ENCODE data around the gene SPESP1.
"Not testable (repeated sequence)": the region's sequence is repeated elsewhere in the genome, so short reads cannot be mapped to it uniquely, and the experiment has no call there.

Gene SPESP1

GRCh38 chr15:68966996-68967395 is 36.7 kb downstream of the SPESP1 start:
- no peak for DNase-seq

- no peak for DNase-seq
Observed at GRCh38 chr15:68967948-68968347, 37.6 kb downstream of the SPESP1 start.

- no peak for DNase-seq
Observed at GRCh38 chr15:68969298-68969697, 39.0 kb downstream of the SPESP1 start.

GRCh38 chr15:68972201-68973065 is 42.1 kb downstream of the SPESP1 start:
- DNase-seq, result no peak

GRCh38 chr15:68975651-68976160 is 45.4 kb downstream of the SPESP1 start:
- not testable (repeated sequence) for DNase-seq

GRCh38 chr15:68977426-68977825 is 47.1 kb downstream of the SPESP1 start:
- DNase-seq, result not testable (repeated sequence)

- no peak for DNase-seq
Observed at GRCh38 chr15:68979006-68979405, 48.7 kb downstream of the SPESP1 start.

- no peak for DNase-seq
Observed at GRCh38 chr15:68979816-68980215, 49.5 kb downstream of the SPESP1 start.

GRCh38 chr15:68980786-68981185 is 50.5 kb downstream of the SPESP1 start:
- DNase-seq, result no peak

- DNase-seq, result no peak
Observed at GRCh38 chr15:68981941-68982340, 51.6 kb downstream of the SPESP1 start.

- no peak for DNase-seq
Observed at GRCh38 chr15:68982976-68983563, 52.7 kb downstream of the SPESP1 start.

- DNase-seq, result no peak
Observed at GRCh38 chr15:68983961-68984481, 53.7 kb downstream of the SPESP1 start.

GRCh38 chr15:68984586-68984985 is 54.3 kb downstream of the SPESP1 start:
- DNase-seq, result no peak

GRCh38 chr15:68985361-68985891 is 55.1 kb downstream of the SPESP1 start:
- DNase-seq, result no peak

- no peak for DNase-seq
Observed at GRCh38 chr15:68986322-68986721, 56.0 kb downstream of the SPESP1 start.

- no peak for DNase-seq
Observed at GRCh38 chr15:68987120-68987519, 56.8 kb downstream of the SPESP1 start.

- no peak for DNase-seq
Observed at GRCh38 chr15:68987676-68988075, 57.4 kb downstream of the SPESP1 start.

- DNase-seq, result no peak
Observed at GRCh38 chr15:68989541-68990230, 59.4 kb downstream of the SPESP1 start.

- DNase-seq, result no peak
Observed at GRCh38 chr15:68990231-68990991, 60.1 kb downstream of the SPESP1 start.

- no peak for DNase-seq
Observed at GRCh38 chr15:68990992-68991500, 60.7 kb downstream of the SPESP1 start.

- DNase-seq, result no peak
Observed at GRCh38 chr15:68991723-68992122, 61.4 kb downstream of the SPESP1 start.

GRCh38 chr15:68992696-68993095 is 62.4 kb downstream of the SPESP1 start:
- DNase-seq, result no peak

Data from T-helper 2 cell (primary cell).